Left renal pelvis (tissue), 4 donors: ENCODE data around the gene PLS1. TPM values are rescaled to one million over a fixed set of nuclear protein-coding genes. Genes with fewer than 3 reads are reported as not detected.
"Not testable (repeated sequence)": the region's sequence is repeated elsewhere in the genome, so short reads cannot be mapped to it uniquely, and the experiment has no call there.

Source experiments
- DNase-seq, 4 donors: peaks; one replicate each; pipeline ENCODE4 v3.0.0-alpha.2; 2013; ENCODE audit warnings: low read depth in 4 of 4, low spot score in 3 of 4
- polyA plus RNA-seq, 4 donors: library from polyadenylated mRNA; unstranded; fragments of 120-200 nt; gene quantifications; one replicate each; pipeline ENCODE4 v1.2.1, GENCODE V29; 2013; ENCODE audit not compliant: insufficient read length in 4 of 4

Gene PLS1
- polyA plus RNA-seq, 4 donors = 1.4 to 31.9 (median 29.0) TPM

GRCh38 chr3:142595141-142595540, 1.1 kb upstream of the PLS1 start:
- no peak for DNase-seq

- DNase-seq = peak in 2 of 4 donors; percentile 21 to 27
Measured at GRCh38 chr3:142595581-142595950, 627 bp upstream of the PLS1 start.

- DNase-seq = no peak
Measured at GRCh38 chr3:142596726-142597088, 514 bp downstream of the PLS1 start.

- no peak for DNase-seq
Measured at GRCh38 chr3:142597906-142598305, 1.7 kb downstream of the PLS1 start.

- DNase-seq = no peak
Measured at GRCh38 chr3:142601713-142602112, 5.5 kb downstream of the PLS1 start.

GRCh38 chr3:142602619-142603385, 6.6 kb downstream of the PLS1 start:
- DNase-seq = no peak

- DNase-seq = not testable (repeated sequence)
Measured at GRCh38 chr3:142603386-142603705, 7.2 kb downstream of the PLS1 start.

GRCh38 chr3:142604940-142605339, 8.7 kb downstream of the PLS1 start:
- DNase-seq = no peak

GRCh38 chr3:142608631-142609030, 12.4 kb downstream of the PLS1 start:
- DNase-seq = no peak

GRCh38 chr3:142609136-142609535, 12.9 kb downstream of the PLS1 start:
- no peak for DNase-seq

GRCh38 chr3:142611206-142611605, 15.0 kb downstream of the PLS1 start:
- DNase-seq = no peak

- no peak for DNase-seq
Measured at GRCh38 chr3:142613491-142613890, 17.3 kb downstream of the PLS1 start.

- no peak for DNase-seq
Measured at GRCh38 chr3:142614059-142614626, 17.9 kb downstream of the PLS1 start.

GRCh38 chr3:142615171-142615570, 19.0 kb downstream of the PLS1 start:
- DNase-seq = no peak

- no peak for DNase-seq
Measured at GRCh38 chr3:142618917-142619461, 22.8 kb downstream of the PLS1 start.

GRCh38 chr3:142622405-142622804, 26.2 kb downstream of the PLS1 start:
- no peak for DNase-seq

- no peak for DNase-seq
Measured at GRCh38 chr3:142623194-142623593, 27.0 kb downstream of the PLS1 start.

GRCh38 chr3:142624341-142625152, 28.4 kb downstream of the PLS1 start:
- DNase-seq = no peak

GRCh38 chr3:142625153-142625440, 28.9 kb downstream of the PLS1 start:
- DNase-seq = no peak

GRCh38 chr3:142626971-142627370, 30.8 kb downstream of the PLS1 start:
- DNase-seq = no peak

- DNase-seq = no peak
Measured at GRCh38 chr3:142628801-142629200, 32.6 kb downstream of the PLS1 start.

- DNase-seq = no peak
Measured at GRCh38 chr3:142633073-142633472, 36.9 kb downstream of the PLS1 start.
